RWPE1 (cell line): Measurements from ENCODE around the gene MGAT3.

Experiments used
- CTCF ChIA-PET: fragments of 350-600 bp; sonication (Branson Sonifier 250); formaldehyde crosslinking; extraction: SDS; loops from one replicate; lab custom pipeline; 2021; lab: Yijun Ruan, JAX
- POLR2A ChIA-PET: fragments of 400-600 bp; formaldehyde crosslinking; extraction: SDS; loops from one replicate; lab custom pipeline; 2020; ENCODE audit warnings: antibody characterized with exemption; ENCODE audit not compliant: low non-redundant PET; lab: Yijun Ruan, JAX
- DNase-seq: peaks from one replicate; pipeline ENCODE4 v3.0.0; 2012; ENCODE audit warnings: low spot score
- H3K27ac ChIP-seq: fragments of 450-650 bp; 2 replicates; pipeline ENCODE4 v1.5.1; 2017
- TF ChIP-seq, protein P1 (sequence below): fragments of 450-650 bp; conservative IDR thresholded peaks from 2 replicates; pipeline ENCODE4 v1.5.1; 2017; ENCODE audit warnings: low read depth, mild to moderate bottlenecking

MGAT3 gene

DNA sequence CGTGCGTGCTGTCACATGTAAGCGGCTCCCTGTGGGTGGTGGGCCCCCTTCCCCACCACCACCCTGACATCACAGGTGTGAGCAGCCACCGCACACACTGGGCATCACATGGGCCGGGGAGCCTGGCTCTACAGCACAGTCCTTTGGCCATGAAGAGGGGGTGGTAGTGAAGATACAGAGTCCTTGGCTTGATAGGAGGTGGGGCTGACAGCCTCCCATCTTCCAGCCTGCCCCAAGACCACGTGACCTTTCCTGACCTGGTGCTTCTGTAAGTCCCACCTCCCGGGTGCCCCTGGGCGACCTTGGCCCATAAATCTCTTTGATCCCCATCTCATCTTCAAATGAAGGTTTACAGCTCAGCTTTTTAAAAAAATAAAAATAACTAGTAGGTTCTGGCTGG lies 21.2 kb upstream of the MGAT3 start:
- TF ChIP-seq, protein P1, sequence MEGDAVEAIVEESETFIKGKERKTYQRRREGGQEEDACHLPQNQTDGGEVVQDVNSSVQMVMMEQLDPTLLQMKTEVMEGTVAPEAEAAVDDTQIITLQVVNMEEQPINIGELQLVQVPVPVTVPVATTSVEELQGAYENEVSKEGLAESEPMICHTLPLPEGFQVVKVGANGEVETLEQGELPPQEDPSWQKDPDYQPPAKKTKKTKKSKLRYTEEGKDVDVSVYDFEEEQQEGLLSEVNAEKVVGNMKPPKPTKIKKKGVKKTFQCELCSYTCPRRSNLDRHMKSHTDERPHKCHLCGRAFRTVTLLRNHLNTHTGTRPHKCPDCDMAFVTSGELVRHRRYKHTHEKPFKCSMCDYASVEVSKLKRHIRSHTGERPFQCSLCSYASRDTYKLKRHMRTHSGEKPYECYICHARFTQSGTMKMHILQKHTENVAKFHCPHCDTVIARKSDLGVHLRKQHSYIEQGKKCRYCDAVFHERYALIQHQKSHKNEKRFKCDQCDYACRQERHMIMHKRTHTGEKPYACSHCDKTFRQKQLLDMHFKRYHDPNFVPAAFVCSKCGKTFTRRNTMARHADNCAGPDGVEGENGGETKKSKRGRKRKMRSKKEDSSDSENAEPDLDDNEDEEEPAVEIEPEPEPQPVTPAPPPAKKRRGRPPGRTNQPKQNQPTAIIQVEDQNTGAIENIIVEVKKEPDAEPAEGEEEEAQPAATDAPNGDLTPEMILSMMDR = no peak
- POLR2A ChIA-PET = no interaction called here
- H3K27ac ChIP-seq = no peak overlapping the region
- DNase-seq = no peak
- CTCF ChIA-PET = interaction anchor here (0.7 to 1.1 kb wide), 2 partner anchors 9 to 23 kb away, joined by 3 to 5 read pairs; no protein-coding TSS in a partner anchor

DNA sequence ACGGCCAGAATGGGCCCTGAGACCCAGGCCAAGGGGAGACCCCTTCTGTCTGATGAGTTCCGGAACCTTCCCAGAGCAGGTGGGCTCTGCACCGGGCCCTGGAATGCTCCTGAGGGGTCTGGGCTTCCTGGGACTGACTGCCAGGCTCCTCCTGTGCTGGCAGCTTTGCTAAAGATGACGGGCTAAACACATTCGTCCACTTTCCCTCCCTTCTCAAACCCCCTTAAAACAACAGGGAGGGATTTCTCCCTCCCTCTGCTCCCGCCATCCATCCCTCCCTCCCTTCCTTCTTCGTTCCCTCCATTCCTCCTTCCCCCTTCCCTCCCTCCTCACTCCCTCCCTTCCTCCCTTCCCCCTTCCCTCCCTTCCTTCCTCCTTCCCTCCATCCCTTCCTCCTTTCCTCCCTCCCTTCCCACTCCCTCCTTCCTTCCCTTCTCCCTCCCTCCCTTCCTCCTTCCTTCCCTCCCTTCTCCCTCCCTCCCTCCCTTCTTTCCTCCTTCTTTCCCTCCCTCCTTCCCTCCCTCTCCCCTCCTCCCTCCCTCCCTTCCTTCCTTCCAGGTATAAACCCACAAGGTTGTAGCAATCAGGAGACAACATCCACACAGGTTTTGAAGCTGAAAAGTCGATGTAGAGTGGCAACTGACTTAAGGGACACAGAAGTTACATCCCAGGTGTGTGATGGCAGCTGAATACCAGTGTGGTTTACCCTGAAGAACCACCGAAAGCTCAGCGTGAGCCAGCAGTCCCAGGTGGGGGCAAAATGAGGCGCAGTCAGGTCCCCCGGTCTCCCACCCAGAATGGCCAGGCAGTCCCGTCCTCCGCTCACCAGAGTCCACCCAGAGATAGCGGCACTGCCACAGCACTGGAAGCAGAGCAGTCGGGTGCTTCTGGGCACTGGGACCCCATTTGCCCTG lies 18.8 kb upstream of the MGAT3 start:
- H3K27ac ChIP-seq = no peak overlapping the region
- TF ChIP-seq, protein P1 = no peak
- DNase-seq = no peak
- ChIA-PET POLR2A (no interaction called here), CTCF (interaction anchor here (0.7 kb wide), 1 partner anchor 58 kb away, joined by 3 read pairs; no protein-coding TSS in a partner anchor)

DNA sequence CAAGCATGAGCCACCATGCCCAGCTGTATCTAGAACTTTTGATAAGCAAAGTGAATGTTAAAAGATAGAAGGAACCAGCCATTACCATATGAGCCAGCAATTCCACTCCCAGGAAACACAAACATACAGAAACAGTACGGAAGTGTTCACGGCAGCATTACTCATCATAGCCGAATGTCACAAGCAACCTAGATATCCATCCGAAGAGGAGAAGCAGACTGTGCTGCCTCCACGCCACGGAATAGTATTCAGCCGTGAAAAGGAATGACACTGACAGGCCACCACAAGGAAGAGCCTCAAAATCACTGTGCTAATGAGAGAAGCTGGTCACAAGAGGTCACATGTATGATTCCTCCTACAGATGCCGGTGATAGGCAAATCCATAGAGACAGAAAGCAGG lies 17.6 kb upstream of the MGAT3 start:
- TF ChIP-seq, protein P1 = no peak
- ChIA-PET POLR2A (no interaction called here), CTCF (no interaction called here)
- no peak overlapping the region for H3K27ac ChIP-seq
- no peak for DNase-seq

DNA sequence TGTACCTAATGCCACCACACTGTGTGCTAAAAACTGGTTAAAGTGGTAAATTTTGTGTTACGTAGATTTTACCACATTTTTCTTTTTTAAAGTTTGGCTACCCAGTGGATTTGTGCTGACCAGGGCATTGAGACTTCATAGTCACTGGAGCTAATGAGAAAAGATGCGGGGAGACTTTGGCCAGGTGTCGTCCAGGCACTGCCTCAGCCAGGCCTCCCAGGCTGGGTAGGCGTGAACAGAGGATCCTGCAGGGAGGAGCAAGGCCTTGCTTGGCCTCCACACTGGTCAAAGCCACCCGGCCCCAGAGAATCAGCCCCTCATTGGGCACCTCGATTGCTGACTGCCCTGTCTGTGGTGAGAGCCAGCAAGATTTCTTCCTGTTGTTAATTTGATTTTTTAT lies 13.4 kb upstream of the MGAT3 start:
- CTCF ChIA-PET = no interaction called here
- POLR2A ChIA-PET = no interaction called here
- no peak overlapping the region for H3K27ac ChIP-seq
- TF ChIP-seq, protein P1 = no peak
- no peak for DNase-seq

DNA sequence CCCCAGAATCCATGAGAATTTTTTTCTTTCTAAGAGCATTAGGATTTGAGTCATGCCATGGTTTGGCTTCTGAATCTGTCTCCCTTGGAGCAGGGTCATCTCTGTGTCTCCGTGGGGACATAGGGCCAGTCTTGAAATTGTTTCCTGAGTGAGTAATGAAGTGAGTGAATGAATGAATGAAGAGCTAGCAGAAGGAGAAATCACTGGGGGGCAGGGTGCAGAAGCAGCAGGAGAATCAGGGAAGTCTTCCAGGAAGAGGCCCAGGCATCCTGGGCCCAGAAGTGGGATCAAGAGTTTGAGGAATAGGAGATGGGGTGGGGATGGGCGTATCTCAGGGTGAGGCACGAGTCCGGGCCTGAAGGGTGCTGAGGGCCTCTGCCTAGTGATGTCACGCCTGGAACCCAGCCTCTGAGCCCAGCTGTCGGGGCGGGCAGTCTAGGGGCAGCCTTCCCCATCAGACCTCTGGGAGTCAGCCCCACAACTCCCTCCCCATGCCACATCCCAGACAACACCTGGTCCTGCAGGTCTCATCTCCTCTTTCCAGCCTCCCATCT lies 12.5 kb upstream of the MGAT3 start:
- no peak overlapping the region for H3K27ac ChIP-seq
- TF ChIP-seq, protein P1 = no peak
- no peak for DNase-seq
- POLR2A ChIA-PET = no interaction called here
- CTCF ChIA-PET = interaction anchor here (0.7 to 0.8 kb wide), 2 partner anchors 9 kb away, joined by 3 read pairs; no protein-coding TSS in a partner anchor

DNA sequence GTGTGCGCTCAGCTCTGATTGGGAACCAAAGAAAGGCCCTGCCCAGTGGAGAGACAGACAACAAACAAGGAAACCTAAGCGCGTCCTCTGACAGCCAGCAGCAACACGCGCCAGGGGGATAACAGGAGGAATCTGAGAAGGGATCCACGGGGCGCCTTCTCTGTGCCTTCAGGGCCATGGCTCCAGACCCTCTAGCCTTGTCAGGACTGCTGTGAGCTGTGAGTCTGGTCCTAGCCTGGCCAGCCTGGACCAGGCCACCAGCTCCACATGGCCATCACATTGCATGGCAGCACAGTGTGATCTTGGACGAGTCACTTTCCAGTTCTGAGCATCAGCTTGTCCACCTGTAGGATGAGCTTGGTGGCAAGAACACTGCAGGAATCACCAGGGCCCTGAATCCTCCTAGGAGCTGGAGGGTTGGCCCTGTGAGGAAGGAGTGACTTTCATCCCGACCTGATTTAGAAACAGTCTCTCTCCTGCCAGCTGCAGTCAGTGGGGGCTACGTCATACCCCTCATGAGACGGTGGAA lies 11.8 kb upstream of the MGAT3 start:
- TF ChIP-seq, protein P1 = no peak
- H3K27ac ChIP-seq = no peak overlapping the region
- DNase-seq = no peak
- POLR2A ChIA-PET = no interaction called here
- CTCF ChIA-PET = interaction anchor here (0.6 to 0.8 kb wide), 3 partner anchors 9 to 83 kb away, joined by 3 read pairs; no protein-coding TSS in a partner anchor
